Transverse colon (tissue), 4 donors: ENCODE data around the gene SHB.

Experiments used
- CTCF ChIP-seq, 5 experiments: fragments of 200-600 bp in 3 of 5; fragments of 450-650 bp in 2 of 5; sonication (generic) in 3 of 5; IDR thresholded peaks; 1 replicate in 2 of 5; 2 replicates in 3 of 5; pipeline ENCODE4 v1.5.1; 2016 to 2017; ENCODE audit warnings: antibody characterized with exemption in 5 of 5, inconsistent platforms in 3 of 5, mild to moderate bottlenecking in 2 of 5, moderate library complexity in 1 of 5
- POLR2AphosphoS5 ChIP-seq, 3 donors: sonication (generic); formaldehyde crosslinking; IDR thresholded peaks; one replicate each; pipeline ENCODE4 v1.6.1; 2016; ENCODE audit warnings: antibody characterized with exemption in 3 of 3

- TF ChIP-seq POLR2AphosphoS5 (IDR thresholded peaks at IDR 0.05) (no peak), CTCF (IDR thresholded peaks at IDR 0.05) (no peak)
Measured at GRCh38 chr9:37971691-37972090, 97.3 kb downstream of the SHB start.
